ENCODE measurements around the gene PTOV1. TPM values are rescaled to one million over a fixed set of nuclear protein-coding genes. Genes with fewer than 3 reads are reported as not detected.

Gene PTOV1
- total and polyA plus RNA-seq, 2 experiments from 2014 or later = 114 to 294 TPM

DNA sequence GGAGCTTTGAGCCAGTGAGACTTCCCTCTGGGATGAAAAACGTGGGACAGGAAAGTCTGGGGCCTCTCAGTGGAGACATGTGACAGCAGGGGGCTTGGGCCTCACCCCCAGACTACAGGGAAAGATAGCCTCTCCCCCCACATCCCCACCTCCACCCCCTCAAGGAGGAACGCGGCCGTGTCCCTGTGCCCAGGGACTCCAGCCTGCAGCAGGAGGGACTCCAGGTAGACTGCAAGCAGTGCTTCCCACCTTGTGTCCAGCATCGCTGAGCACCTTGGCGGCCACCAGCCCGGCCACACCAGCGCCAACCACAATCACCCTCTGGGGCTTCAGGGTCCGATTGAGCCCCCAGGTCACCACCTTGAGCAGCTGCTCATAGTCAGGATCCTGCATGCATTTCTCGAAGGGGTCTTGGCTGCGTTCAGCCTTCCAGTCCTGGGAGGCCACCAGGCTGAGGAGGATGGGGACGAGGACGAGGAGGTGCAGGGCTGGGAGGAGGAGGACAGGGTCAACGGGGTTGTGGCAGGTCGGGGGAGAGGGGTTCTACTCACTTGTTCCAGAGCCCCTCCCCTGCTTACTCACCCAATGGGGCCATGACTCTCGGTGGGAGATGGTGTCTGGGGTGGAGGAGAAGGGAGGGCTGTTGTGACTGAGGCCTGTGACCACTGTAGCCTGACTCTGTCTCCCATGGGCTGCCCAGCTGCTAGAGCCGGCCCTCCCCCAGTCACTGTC is 44.8 kb downstream of the PTOV1 start:
- no peaks in the 10 kb centered on the region for H3K4me1 ChIP-seq (ENCODE audit: insufficient read depth)
- no peaks in the 10 kb centered on the region for H3K27me3 ChIP-seq
- no peak overlapping the region for H3K4me2 ChIP-seq
- no peaks in the 10 kb centered on the region for H3K9me3 ChIP-seq (ENCODE audit: low read depth)
- no peaks in the 10 kb centered on the region for H3K9me2 ChIP-seq (replicated peaks; ENCODE audit: insufficient read depth)
- no peaks in the 10 kb centered on the region for H3K36me3 ChIP-seq (replicated peaks; ENCODE audit: insufficient read depth, low read depth)
- H3K4me3 ChIP-seq = no peak overlapping the region
- no peak overlapping the region for H2AFZ ChIP-seq
- no peak overlapping the region for H3K27ac ChIP-seq
- H4K20me1 ChIP-seq (ENCODE audit: insufficient read depth, poor library complexity, severe bottlenecking) = no peaks in the 10 kb centered on the region
- WGBS (ENCODE audit: low lambda C conversion rate, missing lambda C conversion rate) = 79% methylated on average over 16 of the region's 17 CpGs
- TF ChIP-seq CTCF (IDR thresholded peaks at IDR 0.05; ENCODE audit: poor library complexity) = no peak
- no peak for TF ChIP-seq EZH2phosphoT487 (IDR thresholded peaks at IDR 0.05; ENCODE audit: low read depth, severe bottlenecking, unreplicated experiment)
- TF ChIP-seq EZH2 (IDR thresholded peaks at IDR 0.05; ENCODE audit: borderline replicate concordance) = no peak
- H3K79me2 ChIP-seq = no peaks in the 10 kb centered on the region
- no peak for DNase-seq (ENCODE audit: low spot score)

DNA sequence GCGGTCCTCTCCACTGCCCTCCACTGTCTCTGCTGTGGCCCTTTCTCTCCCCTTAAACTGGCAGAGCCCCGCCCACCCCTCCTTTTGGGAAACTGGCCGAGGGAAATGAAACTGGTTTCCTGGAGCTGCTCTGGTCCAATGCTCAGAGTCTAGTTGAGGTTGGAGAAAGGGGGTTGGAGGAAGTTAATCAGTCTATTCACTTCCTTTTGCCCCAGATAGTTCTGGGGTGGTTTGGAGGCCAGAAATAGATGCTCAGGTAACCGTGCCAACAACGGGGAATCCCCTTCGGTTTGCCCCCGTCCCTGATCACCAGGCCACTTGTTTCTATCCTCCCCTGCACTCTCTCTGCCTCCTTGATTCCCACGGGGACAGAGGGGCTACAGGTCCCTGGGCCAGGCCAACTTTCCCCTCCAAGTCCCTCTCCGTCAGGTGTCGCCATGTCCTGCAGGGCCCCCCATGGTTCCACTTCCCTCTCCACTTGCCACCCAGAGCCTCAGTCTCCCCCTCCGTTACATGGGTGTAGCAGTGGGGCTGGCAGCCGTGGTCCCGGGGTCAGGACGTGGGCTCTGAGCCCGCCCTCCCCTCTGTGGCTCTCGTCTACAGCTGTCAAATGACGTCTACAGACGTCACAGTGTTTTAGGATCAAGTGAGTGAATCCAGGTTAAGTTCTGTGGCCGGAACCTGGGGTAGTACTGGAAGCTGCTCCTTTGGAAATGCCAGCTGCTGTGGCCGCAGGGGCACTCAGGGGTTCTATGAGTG is 46.1 kb downstream of the PTOV1 start, which contains the start of gene IL4I1:
TSS of gene IL4I1 (minus strand) at position 25 of the 759 bp plus-strand sequence. CDS start 727 bp downstream, outside the sequence.
- no peak within 1 kb of the TSS for H3K4me3 ChIP-seq
- TF ChIP-seq CTCF (IDR thresholded peaks at IDR 0.05; ENCODE audit: poor library complexity) (no peak), EZH2phosphoT487 (IDR thresholded peaks at IDR 0.05; ENCODE audit: low read depth, severe bottlenecking, unreplicated experiment) (no peak), EZH2 (IDR thresholded peaks at IDR 0.05; ENCODE audit: borderline replicate concordance) (no peak)
- no peaks in the 10 kb centered on the region for H3K36me3 ChIP-seq (replicated peaks; ENCODE audit: insufficient read depth, low read depth)
- H3K27me3 ChIP-seq = no peaks in the 10 kb centered on the region
- no peak for DNase-seq (ENCODE audit: low spot score)
- no peak within 1 kb of the TSS for H2AFZ ChIP-seq
- H3K4me2 ChIP-seq = no peak within 1 kb of the TSS
- WGBS (ENCODE audit: low lambda C conversion rate, missing lambda C conversion rate) = 64% methylated on average over 20 of the region's 20 CpGs
- no peaks in the 10 kb centered on the region for H4K20me1 ChIP-seq (ENCODE audit: insufficient read depth, poor library complexity, severe bottlenecking)
- H3K4me1 ChIP-seq (ENCODE audit: insufficient read depth) = no peaks in the 10 kb centered on the region
- H3K9me2 ChIP-seq (replicated peaks; ENCODE audit: insufficient read depth) = no peaks in the 10 kb centered on the region
- no peak within 1 kb of the TSS for H3K27ac ChIP-seq
- no peaks in the 10 kb centered on the region for H3K79me2 ChIP-seq
- no peaks in the 10 kb centered on the region for H3K9me3 ChIP-seq (ENCODE audit: low read depth)

GRCh38 chr19:49904136-49904535 is 53.2 kb downstream of the PTOV1 start:
- Histone ChIP-seq H3K9me2 (replicated peaks; ENCODE audit: insufficient read depth) (no peaks in the 10 kb centered on the region), H3K79me2 (no peaks in the 10 kb centered on the region), H4K20me1 (ENCODE audit: insufficient read depth, poor library complexity, severe bottlenecking) (no peaks in the 10 kb centered on the region), H3K27me3 (no peaks in the 10 kb centered on the region), H3K4me1 (ENCODE audit: insufficient read depth) (no peaks in the 10 kb centered on the region), H3K4me3 (no peak overlapping the region), H3K36me3 (replicated peaks; ENCODE audit: insufficient read depth, low read depth) (no peaks in the 10 kb centered on the region), H3K4me2 (no peak overlapping the region), H2AFZ (no peak overlapping the region), H3K27ac (no peak overlapping the region), H3K9me3 (ENCODE audit: low read depth) (no peaks in the 10 kb centered on the region)
- no peak for DNase-seq (ENCODE audit: low spot score)
- 85% methylated on average over 6 of the region's 6 CpGs for WGBS (ENCODE audit: low lambda C conversion rate, missing lambda C conversion rate)
- TF ChIP-seq EZH2phosphoT487 (IDR thresholded peaks at IDR 0.05; ENCODE audit: low read depth, severe bottlenecking, unreplicated experiment) (no peak), CTCF (IDR thresholded peaks at IDR 0.05; ENCODE audit: poor library complexity) (no peak), EZH2 (IDR thresholded peaks at IDR 0.05; ENCODE audit: borderline replicate concordance) (no peak)
